HepG2 (cell line): ENCODE measurements around the gene ELMOD3. TPM values are rescaled to one million over a fixed set of nuclear protein-coding genes. Genes with fewer than 3 reads are reported as not detected.

Source experiments
- JARID2 ChIP-seq: sonication (generic); formaldehyde crosslinking; IDR thresholded peaks from 2 replicates; pipeline ENCODE4 v1.8.1; 2023; ENCODE audit warnings: missing genetic modification reagents, inconsistent platforms; ENCODE audit not compliant: insufficient replicate concordance
- KDM3A ChIP-seq: IDR thresholded peaks from 2 replicates; pipeline ENCODE4 v1.6.1; 2018; ENCODE audit warnings: low read depth, missing compliant biosample characterization
- PATZ1 ChIP-seq: sonication (generic); formaldehyde crosslinking; IDR thresholded peaks from 2 replicates; pipeline ENCODE4 v1.4.0; 2020; ENCODE audit warnings: missing genetic modification reagents
- POLR2G ChIP-seq: fragments of 200-400 bp; formaldehyde crosslinking; IDR thresholded peaks from 2 replicates; pipeline ENCODE4 v1.6.1; 2018; ENCODE audit warnings: mild to moderate bottlenecking, low read depth, low read length, moderate library complexity
- RARA ChIP-seq: IDR thresholded peaks from 2 replicates; pipeline ENCODE4 v1.6.1; 2016; ENCODE audit warnings: missing genetic modification reagents, missing compliant biosample characterization
- TCF7 ChIP-seq: sonication (generic); IDR thresholded peaks from 2 replicates; pipeline ENCODE4 v1.6.1; 2016; ENCODE audit warnings: antibody characterized with exemption, low read depth
- ZNF225 ChIP-seq: sonication (generic); formaldehyde crosslinking; IDR thresholded peaks from 2 replicates; pipeline ENCODE4 v1.4.0; 2020; ENCODE audit warnings: mild to moderate bottlenecking, missing genetic modification reagents
- ZNF253 ChIP-seq: sonication (generic); formaldehyde crosslinking; IDR thresholded peaks from 2 replicates; pipeline ENCODE4 v1.8.0; 2022; ENCODE audit warnings: mild to moderate bottlenecking, missing genetic modification reagents, borderline replicate concordance
- ZNF720 ChIP-seq: sonication (generic); formaldehyde crosslinking; IDR thresholded peaks from 2 replicates; pipeline ENCODE4 v1.4.0; 2020; ENCODE audit warnings: missing genetic modification reagents
- polyA plus RNA-seq, 8 experiments: library from polyadenylated mRNA; depleted of rRNA in 3 of 8; stranded (reverse) in 7 of 8; unstranded in 1 of 8; fragments of >200 nt; fragmentation: Illumina TruSeq in 4 of 8; extraction: Trizol in 4 of 8; gene quantifications; 2 replicates each; pipeline versions ENCODE4 v1.2.1 to v1.2.3, GENCODE V29; 2011 to 2016; ENCODE audit warnings: low read depth in 4 of 8, missing spikeins in 1 of 8, mixed read lengths in 1 of 8; ENCODE audit not compliant: insufficient read depth in 1 of 8
- total RNA-seq, 5 experiments: library from RNA; depleted of rRNA; stranded (reverse); fragments of >200 nt; fragmentation: Illumina TruSeq; extraction: Trizol; gene quantifications; 2 replicates each; pipeline ENCODE4 v1.2.3, GENCODE V29; 2016; ENCODE audit warnings: low read depth in 1 of 5
- TF ChIP-seq, protein P1 (sequence below): sonication (generic); formaldehyde crosslinking; IDR thresholded peaks from 2 replicates; pipeline ENCODE4 v1.4.0; 2020; ENCODE audit warnings: missing genetic modification reagents
- TF ChIP-seq, protein P2 (sequence below), 2 experiments: IDR thresholded peaks; 2 replicates each; pipeline ENCODE4 v1.6.1; 2011 to 2012; ENCODE audit warnings: low read length in 2 of 2, borderline replicate concordance in 1 of 2, low read depth in 1 of 2, mild to moderate bottlenecking in 1 of 2, moderate library complexity in 1 of 2
- TF ChIP-seq, protein P3 (sequence below): sonication (generic); formaldehyde crosslinking; IDR thresholded peaks from 2 replicates; pipeline ENCODE4 v1.9.0; 2021; ENCODE audit warnings: mild to moderate bottlenecking, missing genetic modification reagents

Gene ELMOD3
- total and polyA plus RNA-seq, 2 of the 13 experiments (the other 11 are each of a cell fraction or from before 2014, with no cell fraction given): 13.3 to 19.5 TPM

- TF ChIP-seq, protein P1, sequence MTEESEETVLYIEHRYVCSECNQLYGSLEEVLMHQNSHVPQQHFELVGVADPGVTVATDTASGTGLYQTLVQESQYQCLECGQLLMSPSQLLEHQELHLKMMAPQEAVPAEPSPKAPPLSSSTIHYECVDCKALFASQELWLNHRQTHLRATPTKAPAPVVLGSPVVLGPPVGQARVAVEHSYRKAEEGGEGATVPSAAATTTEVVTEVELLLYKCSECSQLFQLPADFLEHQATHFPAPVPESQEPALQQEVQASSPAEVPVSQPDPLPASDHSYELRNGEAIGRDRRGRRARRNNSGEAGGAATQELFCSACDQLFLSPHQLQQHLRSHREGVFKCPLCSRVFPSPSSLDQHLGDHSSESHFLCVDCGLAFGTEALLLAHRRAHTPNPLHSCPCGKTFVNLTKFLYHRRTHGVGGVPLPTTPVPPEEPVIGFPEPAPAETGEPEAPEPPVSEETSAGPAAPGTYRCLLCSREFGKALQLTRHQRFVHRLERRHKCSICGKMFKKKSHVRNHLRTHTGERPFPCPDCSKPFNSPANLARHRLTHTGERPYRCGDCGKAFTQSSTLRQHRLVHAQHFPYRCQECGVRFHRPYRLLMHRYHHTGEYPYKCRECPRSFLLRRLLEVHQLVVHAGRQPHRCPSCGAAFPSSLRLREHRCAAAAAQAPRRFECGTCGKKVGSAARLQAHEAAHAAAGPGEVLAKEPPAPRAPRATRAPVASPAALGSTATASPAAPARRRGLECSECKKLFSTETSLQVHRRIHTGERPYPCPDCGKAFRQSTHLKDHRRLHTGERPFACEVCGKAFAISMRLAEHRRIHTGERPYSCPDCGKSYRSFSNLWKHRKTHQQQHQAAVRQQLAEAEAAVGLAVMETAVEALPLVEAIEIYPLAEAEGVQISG (CRISPR knock-in tag): peak; percentile 88
- TF ChIP-seq, protein P2, sequence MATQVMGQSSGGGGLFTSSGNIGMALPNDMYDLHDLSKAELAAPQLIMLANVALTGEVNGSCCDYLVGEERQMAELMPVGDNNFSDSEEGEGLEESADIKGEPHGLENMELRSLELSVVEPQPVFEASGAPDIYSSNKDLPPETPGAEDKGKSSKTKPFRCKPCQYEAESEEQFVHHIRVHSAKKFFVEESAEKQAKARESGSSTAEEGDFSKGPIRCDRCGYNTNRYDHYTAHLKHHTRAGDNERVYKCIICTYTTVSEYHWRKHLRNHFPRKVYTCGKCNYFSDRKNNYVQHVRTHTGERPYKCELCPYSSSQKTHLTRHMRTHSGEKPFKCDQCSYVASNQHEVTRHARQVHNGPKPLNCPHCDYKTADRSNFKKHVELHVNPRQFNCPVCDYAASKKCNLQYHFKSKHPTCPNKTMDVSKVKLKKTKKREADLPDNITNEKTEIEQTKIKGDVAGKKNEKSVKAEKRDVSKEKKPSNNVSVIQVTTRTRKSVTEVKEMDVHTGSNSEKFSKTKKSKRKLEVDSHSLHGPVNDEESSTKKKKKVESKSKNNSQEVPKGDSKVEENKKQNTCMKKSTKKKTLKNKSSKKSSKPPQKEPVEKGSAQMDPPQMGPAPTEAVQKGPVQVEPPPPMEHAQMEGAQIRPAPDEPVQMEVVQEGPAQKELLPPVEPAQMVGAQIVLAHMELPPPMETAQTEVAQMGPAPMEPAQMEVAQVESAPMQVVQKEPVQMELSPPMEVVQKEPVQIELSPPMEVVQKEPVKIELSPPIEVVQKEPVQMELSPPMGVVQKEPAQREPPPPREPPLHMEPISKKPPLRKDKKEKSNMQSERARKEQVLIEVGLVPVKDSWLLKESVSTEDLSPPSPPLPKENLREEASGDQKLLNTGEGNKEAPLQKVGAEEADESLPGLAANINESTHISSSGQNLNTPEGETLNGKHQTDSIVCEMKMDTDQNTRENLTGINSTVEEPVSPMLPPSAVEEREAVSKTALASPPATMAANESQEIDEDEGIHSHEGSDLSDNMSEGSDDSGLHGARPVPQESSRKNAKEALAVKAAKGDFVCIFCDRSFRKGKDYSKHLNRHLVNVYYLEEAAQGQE (IDR thresholded peaks at IDR 0.05; ENCODE audit: borderline replicate concordance in 1 of 2, low read depth in 1 of 2, low read length in 2 of 2): no peak; a peak in 1 of 4 replicates
- TF ChIP-seq ZNF225 (CRISPR knock-in tag) (no peak), ZNF253 (peak; percentile 54; the same call in 1 of the 2 replicates), KDM3A (CRISPR knock-in tag) (peak; percentile 87), JARID2 (CRISPR knock-in tag) (peak; percentile 60), POLR2G (peak; percentile 91), TCF7 (peak; percentile 15), RARA (CRISPR knock-in tag) (peak; percentile 46), ZNF720 (CRISPR knock-in tag) (no peak), PATZ1 (peak; percentile 89)
- TF ChIP-seq, protein P3, sequence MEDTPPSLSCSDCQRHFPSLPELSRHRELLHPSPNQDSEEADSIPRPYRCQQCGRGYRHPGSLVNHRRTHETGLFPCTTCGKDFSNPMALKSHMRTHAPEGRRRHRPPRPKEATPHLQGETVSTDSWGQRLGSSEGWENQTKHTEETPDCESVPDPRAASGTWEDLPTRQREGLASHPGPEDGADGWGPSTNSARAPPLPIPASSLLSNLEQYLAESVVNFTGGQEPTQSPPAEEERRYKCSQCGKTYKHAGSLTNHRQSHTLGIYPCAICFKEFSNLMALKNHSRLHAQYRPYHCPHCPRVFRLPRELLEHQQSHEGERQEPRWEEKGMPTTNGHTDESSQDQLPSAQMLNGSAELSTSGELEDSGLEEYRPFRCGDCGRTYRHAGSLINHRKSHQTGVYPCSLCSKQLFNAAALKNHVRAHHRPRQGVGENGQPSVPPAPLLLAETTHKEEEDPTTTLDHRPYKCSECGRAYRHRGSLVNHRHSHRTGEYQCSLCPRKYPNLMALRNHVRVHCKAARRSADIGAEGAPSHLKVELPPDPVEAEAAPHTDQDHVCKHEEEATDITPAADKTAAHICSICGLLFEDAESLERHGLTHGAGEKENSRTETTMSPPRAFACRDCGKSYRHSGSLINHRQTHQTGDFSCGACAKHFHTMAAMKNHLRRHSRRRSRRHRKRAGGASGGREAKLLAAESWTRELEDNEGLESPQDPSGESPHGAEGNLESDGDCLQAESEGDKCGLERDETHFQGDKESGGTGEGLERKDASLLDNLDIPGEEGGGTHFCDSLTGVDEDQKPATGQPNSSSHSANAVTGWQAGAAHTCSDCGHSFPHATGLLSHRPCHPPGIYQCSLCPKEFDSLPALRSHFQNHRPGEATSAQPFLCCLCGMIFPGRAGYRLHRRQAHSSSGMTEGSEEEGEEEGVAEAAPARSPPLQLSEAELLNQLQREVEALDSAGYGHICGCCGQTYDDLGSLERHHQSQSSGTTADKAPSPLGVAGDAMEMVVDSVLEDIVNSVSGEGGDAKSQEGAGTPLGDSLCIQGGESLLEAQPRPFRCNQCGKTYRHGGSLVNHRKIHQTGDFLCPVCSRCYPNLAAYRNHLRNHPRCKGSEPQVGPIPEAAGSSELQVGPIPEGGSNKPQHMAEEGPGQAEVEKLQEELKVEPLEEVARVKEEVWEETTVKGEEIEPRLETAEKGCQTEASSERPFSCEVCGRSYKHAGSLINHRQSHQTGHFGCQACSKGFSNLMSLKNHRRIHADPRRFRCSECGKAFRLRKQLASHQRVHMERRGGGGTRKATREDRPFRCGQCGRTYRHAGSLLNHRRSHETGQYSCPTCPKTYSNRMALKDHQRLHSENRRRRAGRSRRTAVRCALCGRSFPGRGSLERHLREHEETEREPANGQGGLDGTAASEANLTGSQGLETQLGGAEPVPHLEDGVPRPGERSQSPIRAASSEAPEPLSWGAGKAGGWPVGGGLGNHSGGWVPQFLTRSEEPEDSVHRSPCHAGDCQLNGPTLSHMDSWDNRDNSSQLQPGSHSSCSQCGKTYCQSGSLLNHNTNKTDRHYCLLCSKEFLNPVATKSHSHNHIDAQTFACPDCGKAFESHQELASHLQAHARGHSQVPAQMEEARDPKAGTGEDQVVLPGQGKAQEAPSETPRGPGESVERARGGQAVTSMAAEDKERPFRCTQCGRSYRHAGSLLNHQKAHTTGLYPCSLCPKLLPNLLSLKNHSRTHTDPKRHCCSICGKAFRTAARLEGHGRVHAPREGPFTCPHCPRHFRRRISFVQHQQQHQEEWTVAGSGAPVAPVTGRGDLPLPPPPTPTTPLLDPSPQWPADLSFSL (CRISPR knock-in tag): peak; percentile 100
Observed at GRCh38 chr2:85418132-85419008, 63.8 kb downstream of the ELMOD3 start, which contains the start of gene SH2D6 (continued).
